LNCaP clone FGC (cell line): Measurements from ENCODE around the gene CRKL.

Experiments
- DNase-seq: peaks from one replicate; pipeline ENCODE4 v3.0.0-alpha.2; 2011; ENCODE audit warnings: low read depth
- H3K4me3 ChIP-seq: 2 replicates; pipeline ENCODE4 v1.5.1; 2011; ENCODE audit warnings: mild to moderate bottlenecking, low read depth, low read length, control low read depth
- TF ChIP-seq, protein P1 (sequence below): IDR thresholded peaks from 2 replicates; pipeline ENCODE4 v1.5.1; 2012; ENCODE audit warnings: mild to moderate bottlenecking; ENCODE audit not compliant: control insufficient read depth, insufficient read depth; ENCODE audit errors: extremely low read depth

The CRKL gene

GRCh38 chr22:20945578-20945934, 28.3 kb downstream of the CRKL start:
- H3K4me3 ChIP-seq, result no peak overlapping the region
- no peak for DNase-seq
- TF ChIP-seq, protein P1, sequence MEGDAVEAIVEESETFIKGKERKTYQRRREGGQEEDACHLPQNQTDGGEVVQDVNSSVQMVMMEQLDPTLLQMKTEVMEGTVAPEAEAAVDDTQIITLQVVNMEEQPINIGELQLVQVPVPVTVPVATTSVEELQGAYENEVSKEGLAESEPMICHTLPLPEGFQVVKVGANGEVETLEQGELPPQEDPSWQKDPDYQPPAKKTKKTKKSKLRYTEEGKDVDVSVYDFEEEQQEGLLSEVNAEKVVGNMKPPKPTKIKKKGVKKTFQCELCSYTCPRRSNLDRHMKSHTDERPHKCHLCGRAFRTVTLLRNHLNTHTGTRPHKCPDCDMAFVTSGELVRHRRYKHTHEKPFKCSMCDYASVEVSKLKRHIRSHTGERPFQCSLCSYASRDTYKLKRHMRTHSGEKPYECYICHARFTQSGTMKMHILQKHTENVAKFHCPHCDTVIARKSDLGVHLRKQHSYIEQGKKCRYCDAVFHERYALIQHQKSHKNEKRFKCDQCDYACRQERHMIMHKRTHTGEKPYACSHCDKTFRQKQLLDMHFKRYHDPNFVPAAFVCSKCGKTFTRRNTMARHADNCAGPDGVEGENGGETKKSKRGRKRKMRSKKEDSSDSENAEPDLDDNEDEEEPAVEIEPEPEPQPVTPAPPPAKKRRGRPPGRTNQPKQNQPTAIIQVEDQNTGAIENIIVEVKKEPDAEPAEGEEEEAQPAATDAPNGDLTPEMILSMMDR, result no peak

DNA sequence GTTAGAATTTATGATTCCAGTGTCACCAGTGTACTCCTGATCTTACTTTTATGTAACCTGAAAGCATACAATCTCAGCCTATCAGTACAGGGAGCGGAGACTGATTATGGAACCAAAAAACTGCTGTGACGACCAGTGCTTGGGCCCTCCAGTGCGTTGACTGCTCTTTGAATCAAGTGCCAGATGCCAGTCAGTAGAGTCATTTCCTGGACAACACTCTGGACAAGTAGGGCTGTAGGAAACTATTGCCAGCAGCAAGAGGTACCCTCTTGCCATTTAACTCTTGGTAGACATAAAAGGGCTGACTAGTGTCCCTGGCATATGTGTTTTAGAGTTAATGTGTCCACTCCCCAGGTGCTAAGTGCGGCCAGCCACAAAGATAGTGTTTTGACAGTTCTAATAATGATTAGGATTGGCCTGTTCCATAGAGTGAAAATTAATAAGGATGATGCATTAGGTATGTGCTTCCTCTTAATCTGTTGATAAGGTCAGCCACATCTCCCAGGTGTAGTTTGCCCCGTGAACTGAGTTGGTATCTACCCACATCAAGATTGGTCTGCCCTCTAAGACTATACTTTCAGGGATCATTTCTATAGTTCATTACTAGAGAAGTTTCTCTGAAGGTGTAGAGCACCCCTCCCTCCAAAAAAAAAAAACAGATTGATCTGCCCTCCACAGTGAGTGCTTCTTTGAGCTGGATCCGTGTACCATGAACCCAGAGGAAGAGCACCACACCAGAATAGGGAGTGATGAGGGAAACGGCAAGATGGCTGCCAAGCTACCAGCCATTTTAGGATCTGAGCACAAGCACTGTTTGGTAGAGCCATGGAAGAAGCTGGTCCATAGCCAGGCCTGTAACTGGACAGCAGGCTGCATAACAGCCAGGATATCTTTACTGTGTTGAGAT, 29.1 kb downstream of the CRKL start:
- TF ChIP-seq, protein P1, result no peak
- no peak overlapping the region for H3K4me3 ChIP-seq
- no peak for DNase-seq

GRCh38 chr22:20946991-20947390, 29.8 kb downstream of the CRKL start:
- no peak for DNase-seq
- TF ChIP-seq, protein P1, result no peak
- no peak overlapping the region for H3K4me3 ChIP-seq

DNA sequence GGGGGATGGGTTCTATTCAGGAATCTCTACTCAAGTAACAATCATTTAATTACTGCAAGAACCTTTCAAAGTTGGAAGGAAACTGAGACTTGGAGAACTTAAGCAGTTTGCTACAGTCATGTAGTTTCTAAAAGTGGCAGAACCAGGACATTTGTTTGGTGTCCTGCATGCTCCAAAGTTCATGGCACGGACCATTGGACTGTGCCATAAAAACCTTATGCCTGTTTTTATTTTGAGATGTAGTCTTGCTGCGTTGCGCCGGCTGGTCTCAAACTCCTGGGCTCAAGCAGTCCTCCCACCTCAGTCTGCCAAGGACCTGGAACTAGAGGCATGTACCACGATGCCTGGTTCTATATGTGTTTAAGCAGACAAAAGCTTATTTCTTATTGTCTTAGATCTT, 31.2 kb downstream of the CRKL start:
- no peak overlapping the region for H3K4me3 ChIP-seq
- TF ChIP-seq, protein P1, result no peak
- no peak for DNase-seq

GRCh38 chr22:20948989-20949388, 31.8 kb downstream of the CRKL start:
- no peak overlapping the region for H3K4me3 ChIP-seq
- TF ChIP-seq, protein P1, result no peak
- DNase-seq, result no peak

GRCh38 chr22:20949698-20950183, 32.5 kb downstream of the CRKL start:
- no peak overlapping the region for H3K4me3 ChIP-seq
- TF ChIP-seq, protein P1, result no peak
- no peak for DNase-seq
